HG03159 (cell line): Measurements from ENCODE around the gene CTBP1.

Source experiments
- ATAC-seq: cut with Tn5 transposase; IDR thresholded peaks from one replicate; pipeline ENCODE4 v1.9.1; 2021; ENCODE audit warnings: mild to moderate bottlenecking, moderate library complexity; ENCODE audit not compliant: unreplicated experiment

The CTBP1 gene

GRCh38 chr4:1177274-1178141, 71.4 kb downstream of the CTBP1 start:
- ATAC-seq = no peak

GRCh38 chr4:1176398-1177273, 72.3 kb downstream of the CTBP1 start:
- no peak for ATAC-seq

GRCh38 chr4:1175635-1176229, 73.2 kb downstream of the CTBP1 start:
- ATAC-seq = no peak

GRCh38 chr4:1174941-1175634, 73.8 kb downstream of the CTBP1 start:
- ATAC-seq = no peak

GRCh38 chr4:1172971-1173757, 75.8 kb downstream of the CTBP1 start:
- ATAC-seq = no peak

GRCh38 chr4:1172228-1172851, 76.6 kb downstream of the CTBP1 start, which contains the start of gene SPON2:
SPON2 (minus strand) TSS chr4:1172583.
- no peak for ATAC-seq

- no peak for ATAC-seq
These were observed 77.4 kb downstream of the CTBP1 start for GRCh38 chr4:1171311-1172227.

- no peak for ATAC-seq
These were observed 78.0 kb downstream of the CTBP1 start for GRCh38 chr4:1170976-1171310.

GRCh38 chr4:1170156-1170975, 78.6 kb downstream of the CTBP1 start:
- ATAC-seq = no peak

- ATAC-seq = no peak
These were observed 79.2 kb downstream of the CTBP1 start for GRCh38 chr4:1169691-1170096.

GRCh38 chr4:1169171-1169671, 79.7 kb downstream of the CTBP1 start:
- ATAC-seq = no peak

GRCh38 chr4:1168191-1169101, 80.5 kb downstream of the CTBP1 start:
- ATAC-seq = no peak

- peak; percentile 80 for ATAC-seq
These were observed 81.5 kb downstream of the CTBP1 start for GRCh38 chr4:1167244-1167949.

GRCh38 chr4:1166509-1167243, 82.3 kb downstream of the CTBP1 start:
- ATAC-seq = peak; percentile 4

- ATAC-seq = no peak
These were observed 83.9 kb downstream of the CTBP1 start for GRCh38 chr4:1164956-1165545.
